HepG2 (cell line): ENCODE data around the gene GALNTL6.

Experiments
- POLR2A ChIP-seq, 2 experiments: IDR thresholded peaks; 2 replicates each; pipeline ENCODE4 v1.6.1; 2011; ENCODE audit warnings: low read depth in 2 of 2, low read length in 2 of 2, mild to moderate bottlenecking in 1 of 2, moderate library complexity in 1 of 2; ENCODE audit not compliant: insufficient read depth in 1 of 2
- TAF1 ChIP-seq: sonication (generic); formaldehyde crosslinking; IDR thresholded peaks from 2 replicates; pipeline ENCODE4 v1.4.0; 2020; ENCODE audit warnings: missing genetic modification reagents
- ZNF740 ChIP-seq: sonication (generic); formaldehyde crosslinking; IDR thresholded peaks from 2 replicates; pipeline ENCODE4 v1.4.0; 2020; ENCODE audit warnings: missing genetic modification reagents

DNA sequence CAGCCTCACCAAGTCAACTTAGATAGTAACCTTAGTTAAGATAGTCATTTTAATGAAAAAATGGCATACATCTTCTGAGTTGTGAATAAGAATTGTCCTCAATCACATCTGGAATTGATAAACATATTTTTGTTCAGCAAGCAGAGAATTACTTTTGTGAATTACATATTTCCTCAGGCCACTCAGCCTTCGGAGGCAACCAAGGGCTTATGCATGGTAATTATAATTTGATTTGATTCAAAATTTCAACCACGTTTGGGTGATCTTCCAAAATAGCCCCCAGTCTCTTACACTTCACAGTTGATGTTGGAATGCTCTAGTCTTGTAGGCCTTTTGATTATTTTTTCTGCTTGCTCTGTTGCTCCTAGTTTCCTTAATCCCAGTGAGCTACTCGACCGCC lies 63.4 kb downstream of the GALNTL6 start:
- TF ChIP-seq ZNF740 (no peak), TAF1 (CRISPR knock-in tag) (no peak), POLR2A (IDR thresholded peaks at IDR 0.05; ENCODE audit: insufficient read depth in 1 of 2, low read depth in 2 of 2, low read length in 2 of 2) (no peak)
